ENCODE data around the gene ARPC4.

Gene ARPC4

DNA sequence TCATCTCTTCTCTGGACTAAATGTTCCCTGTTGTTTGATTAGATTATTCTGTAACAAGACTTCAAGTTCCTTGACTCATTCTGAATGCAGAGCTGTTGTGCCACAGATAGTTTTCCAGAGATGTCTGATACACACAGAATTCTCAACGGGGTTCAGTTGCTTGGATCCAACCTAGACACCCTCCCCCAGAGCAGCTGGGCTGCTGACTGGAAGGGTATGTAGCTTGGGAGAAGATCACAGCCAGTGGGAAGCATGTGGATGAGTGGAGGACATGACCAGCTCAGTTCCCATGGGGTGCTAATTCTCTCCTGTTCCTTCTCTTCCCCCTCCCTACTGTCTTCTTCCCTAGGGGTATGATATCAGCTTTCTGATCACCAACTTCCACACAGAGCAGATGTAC is 10.6 kb downstream of the ARPC4 start:
- DNase-seq (ENCODE audit: low read depth in 1 of 2, low spot score in 1 of 2) = no peak
- Histone ChIP-seq H3K27me3 (ENCODE audit: insufficient read depth, poor library complexity, severe bottlenecking) (no peaks in the 10 kb centered on the region), H3K4me3 (replicated peaks; ENCODE audit: insufficient read depth, low read length) (no peak overlapping the region), H3K27ac (replicated peaks) (no peak overlapping the region)
- TF ChIP-seq SPI1 (IDR thresholded peaks at IDR 0.05; ENCODE audit: borderline replicate concordance, low read depth) (no peak), GABPA (IDR thresholded peaks at IDR 0.05; ENCODE audit: low read depth) (no peak), REST (IDR thresholded peaks at IDR 0.05; ENCODE audit: insufficient replicate concordance, low read depth) (no peak), CTCF (IDR thresholded peaks at IDR 0.05; ENCODE audit: insufficient read depth, low read length) (no peak), POLR2AphosphoS5 (IDR thresholded peaks at IDR 0.05; ENCODE audit: low read depth) (no peak)

DNA sequence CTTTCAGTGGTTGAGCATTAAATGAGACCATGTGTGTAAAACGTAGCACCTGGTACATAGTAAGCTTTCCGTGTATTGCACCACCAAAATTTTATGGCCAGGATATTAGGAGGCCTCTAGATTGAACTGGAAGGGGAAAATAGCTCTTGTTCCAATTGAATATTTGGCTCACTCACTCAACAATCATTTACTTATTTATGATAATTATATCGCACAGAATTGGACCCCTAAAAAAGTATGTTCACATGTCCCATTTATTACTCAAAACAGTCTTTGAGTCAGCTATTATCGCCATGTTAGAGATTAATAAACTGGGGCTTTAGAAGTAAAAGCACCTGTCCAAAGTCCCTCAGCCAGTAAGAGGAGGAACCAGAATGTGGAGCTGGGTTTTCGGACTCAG is 12.1 kb downstream of the ARPC4 start:
- no peak for DNase-seq (ENCODE audit: low read depth in 1 of 2, low spot score in 1 of 2)
- Histone ChIP-seq H3K27me3 (ENCODE audit: insufficient read depth, poor library complexity, severe bottlenecking) (no peaks in the 10 kb centered on the region), H3K27ac (replicated peaks) (no peak overlapping the region), H3K4me3 (replicated peaks; ENCODE audit: insufficient read depth, low read length) (no peak overlapping the region)
- TF ChIP-seq CTCF (IDR thresholded peaks at IDR 0.05; ENCODE audit: insufficient read depth, low read length) = no peak
- TF ChIP-seq REST (IDR thresholded peaks at IDR 0.05; ENCODE audit: insufficient replicate concordance, low read depth) = no peak
- no peak for TF ChIP-seq GABPA (IDR thresholded peaks at IDR 0.05; ENCODE audit: low read depth)
- no peak for TF ChIP-seq SPI1 (IDR thresholded peaks at IDR 0.05; ENCODE audit: borderline replicate concordance, low read depth)
- TF ChIP-seq POLR2AphosphoS5 (IDR thresholded peaks at IDR 0.05; ENCODE audit: low read depth) = no peak

- no peak for DNase-seq (ENCODE audit: low read depth in 1 of 2, low spot score in 1 of 2)
- H3K27ac ChIP-seq (replicated peaks) = no peak overlapping the region
- H3K27me3 ChIP-seq (ENCODE audit: insufficient read depth, poor library complexity, severe bottlenecking) = no peaks in the 10 kb centered on the region
- no peak for TF ChIP-seq GABPA (IDR thresholded peaks at IDR 0.05; ENCODE audit: low read depth)
- TF ChIP-seq REST (IDR thresholded peaks at IDR 0.05; ENCODE audit: insufficient replicate concordance, low read depth) = no peak
- TF ChIP-seq CTCF (IDR thresholded peaks at IDR 0.05; ENCODE audit: insufficient read depth, low read length) = no peak
- TF ChIP-seq SPI1 (IDR thresholded peaks at IDR 0.05; ENCODE audit: borderline replicate concordance, low read depth) = no peak
- no peak for TF ChIP-seq POLR2AphosphoS5 (IDR thresholded peaks at IDR 0.05; ENCODE audit: low read depth)
- H3K4me3 ChIP-seq (replicated peaks; ENCODE audit: insufficient read depth, low read length) = no peak overlapping the region
Observed at GRCh38 chr3:9806137-9806536, 13.3 kb downstream of the ARPC4 start.

All from HL-60 (cell line).